Endothelial cell of umbilical vein (primary cell): ENCODE results near the gene PTPN5. TPM values are rescaled to one million over a fixed set of nuclear protein-coding genes. Genes with fewer than 3 reads are reported as not detected.

Experiments used
- BruUV-seq: library from RNA; stranded (reverse); fragments of 400-500 nt; replicated peaks from 2 replicates; lab custom pipeline; 2021; lab: Mats Ljungman, UMichigan
- CTCF ChIA-PET: fragments of 300-600, 350-600 bp; sonication (Branson Sonifier 250); formaldehyde crosslinking; loops from one replicate; lab custom pipeline; 2021; ENCODE audit warnings: antibody characterized with exemption, inconsistent platforms; lab: Charles Lee
- POLR2A ChIA-PET: fragments of 300-600, 350-600 bp; sonication (Branson Sonifier 250); formaldehyde crosslinking; loops from one replicate; lab custom pipeline; 2021; ENCODE audit warnings: antibody characterized with exemption, inconsistent platforms; lab: Charles Lee
- DNase-seq: peaks from one replicate; pipeline ENCODE4 v3.0.0-alpha.2; 2011; ENCODE audit warnings: low read depth, low spot score
- FAIRE-seq: peaks from 2 replicates; lab custom pipeline; 2011; peaks lifted over from hg19 to GRCh38; lab: Jason Lieb, UNC
- H2AFZ ChIP-seq: 2 replicates; pipeline ENCODE4 v1.6.0; 2012; ENCODE audit warnings: low read depth, low read length, control low read depth, inconsistent platforms
- H3K27ac ChIP-seq: 2 replicates; pipeline ENCODE4 v1.5.1; 2011; ENCODE audit warnings: low read depth, mild to moderate bottlenecking, control low read depth, low read length, moderate library complexity; ENCODE audit not compliant: insufficient read depth
- H3K27me3 ChIP-seq, 2 experiments: 2 replicates each; pipeline versions ENCODE4 v1.6.0 to v1.6.1; 2011; ENCODE audit warnings: low read length in 2 of 2, mixed read lengths in 1 of 2; ENCODE audit not compliant: control insufficient read depth in 2 of 2, insufficient read depth in 2 of 2
- H3K36me3 ChIP-seq, 2 experiments: 2 replicates in 1 of 2; 3 replicates in 1 of 2; pipeline ENCODE4 v1.5.1; 2011; ENCODE audit warnings: low read length in 2 of 2, mild to moderate bottlenecking in 1 of 2, moderate library complexity in 1 of 2; ENCODE audit not compliant: control insufficient read depth in 2 of 2, insufficient read depth in 2 of 2; ENCODE audit errors: extremely low read depth in 1 of 2
- H3K4me1 ChIP-seq: 3 replicates; pipeline ENCODE4 v1.5.1; 2011; ENCODE audit warnings: mild to moderate bottlenecking, low read length; ENCODE audit not compliant: control insufficient read depth, insufficient read depth; ENCODE audit errors: extremely low read depth
- H3K4me2 ChIP-seq: 2 replicates; pipeline ENCODE4 v1.6.1; 2011; ENCODE audit warnings: low read length, control low read depth, mixed read lengths; ENCODE audit not compliant: insufficient read depth
- H3K4me3 ChIP-seq, 3 experiments: fragments of 200-600 bp in 1 of 3; sonication (generic), shearing (Covaris generic) in 1 of 3; replicated peaks in 1 of 3; 2 replicates each; pipeline ENCODE4 v1.5.1; 2011 to 2016; ENCODE audit warnings: control low read depth in 3 of 3, low read length in 3 of 3, mild to moderate bottlenecking in 2 of 3, inconsistent platforms in 1 of 3, low read depth in 1 of 3, moderate library complexity in 1 of 3; ENCODE audit not compliant: insufficient read depth in 1 of 3
- H3K79me2 ChIP-seq: 2 replicates; pipeline ENCODE4 v1.6.0; 2012; ENCODE audit warnings: low read length, inconsistent platforms; ENCODE audit not compliant: control insufficient read depth, insufficient read depth
- H3K9ac ChIP-seq: replicated peaks from 2 replicates; pipeline ENCODE3; 2011; ENCODE audit warnings: low read length, control low read depth; ENCODE audit not compliant: insufficient read depth; ENCODE audit errors: extremely low read depth
- H3K9me1 ChIP-seq: replicated peaks from 3 replicates; pipeline ENCODE4 v1.6.0; 2011; ENCODE audit warnings: mild to moderate bottlenecking, low read length; ENCODE audit not compliant: control insufficient read depth, insufficient read depth; ENCODE audit errors: extremely low read depth
- H3K9me3 ChIP-seq: replicated peaks from 2 replicates; pipeline ENCODE4 v1.5.1; 2012; ENCODE audit warnings: low read length, inconsistent platforms; ENCODE audit not compliant: control insufficient read depth, insufficient read depth
- H4K20me1 ChIP-seq: replicated peaks from 2 replicates; pipeline ENCODE3; 2011; ENCODE audit warnings: mild to moderate bottlenecking, low read length; ENCODE audit not compliant: control insufficient read depth, insufficient read depth; ENCODE audit errors: extremely low read depth
- CTCF ChIP-seq, 2 donors: IDR thresholded peaks; 1 replicate in 1 of 2; 2 replicates in 1 of 2; pipeline ENCODE4 v1.5.1; 2011; ENCODE audit warnings: low read length in 2 of 2, mild to moderate bottlenecking in 2 of 2, moderate library complexity in 2 of 2, control low read depth in 1 of 2, inconsistent platforms in 1 of 2, low read depth in 1 of 2; ENCODE audit not compliant: insufficient read depth in 1 of 2; ENCODE audit errors: extremely low read depth in 1 of 2
- EZH2 ChIP-seq: IDR thresholded peaks from 2 replicates; pipeline ENCODE4 v1.6.1; 2012; ENCODE audit warnings: borderline replicate concordance, low read depth, mild to moderate bottlenecking, moderate library complexity, low read length, inconsistent platforms; ENCODE audit not compliant: severe bottlenecking
- FOS ChIP-seq: IDR thresholded peaks from 2 replicates; pipeline ENCODE4 v1.6.1; 2011; ENCODE audit warnings: mild to moderate bottlenecking, low read length, moderate library complexity, borderline replicate concordance; ENCODE audit not compliant: insufficient read depth
- MAX ChIP-seq: IDR thresholded peaks from 2 replicates; pipeline ENCODE4 v1.6.1; 2011; ENCODE audit not compliant: insufficient read depth, insufficient read length
- MYC ChIP-seq: IDR thresholded peaks from one replicate; pipeline ENCODE4 v1.6.1; 2011; ENCODE audit warnings: mild to moderate bottlenecking, low read depth, low read length
- POLR2A ChIP-seq: IDR thresholded peaks from 2 replicates; pipeline ENCODE4 v1.6.1; 2012; ENCODE audit warnings: low read depth, mild to moderate bottlenecking, control low read depth, low read length
- POLR2AphosphoS5 ChIP-seq: IDR thresholded peaks from 2 replicates; pipeline ENCODE4 v1.6.1; 2012; ENCODE audit warnings: low read depth, mild to moderate bottlenecking, control low read depth, low read length, moderate library complexity; ENCODE audit not compliant: insufficient read depth
- dilution Hi-C: fragments of 300-500 bp; cut with MboI; formaldehyde crosslinking; loops from one replicate; pipeline ENCODE4 v1.15.0; 2019; ENCODE audit warnings: low sequenced_read_pairs; ENCODE audit not compliant: extremely low pct_ligation_motif_present
- intact Hi-C: fragments of 100-400 bp; cut with micrococcal nuclease; formaldehyde crosslinking; loops from one replicate; pipeline ENCODE4 v1.10.0; 2022
- polyA plus RNA-seq, 4 experiments: library from polyadenylated mRNA; depleted of rRNA in 3 of 4; stranded (reverse) in 3 of 4; unstranded in 1 of 4; fragments of >200 nt; gene quantifications; 2 replicates each; pipeline versions ENCODE4 v1.2.1 to v1.2.3, GENCODE V29; 2011 to 2012; ENCODE audit warnings: missing spikeins in 1 of 4
- total RNA-seq: library from RNA; stranded (reverse); gene quantifications from 2 replicates; pipeline ENCODE4 v1.2.3, GENCODE V29; 2021

Gene PTPN5
- total and polyA plus RNA-seq, 2 donors (not counting 3 experiments of a cell fraction or from before 2014, with no cell fraction given) = not detected

- no peaks in the 10 kb centered on the region for H3K9me1 ChIP-seq
- no peaks in the 10 kb centered on the region for H4K20me1 ChIP-seq
- no peak for FAIRE-seq
- no peak overlapping the region for H3K4me3 ChIP-seq
- H3K4me2 ChIP-seq = no peak overlapping the region
- dilution Hi-C loops (no loop called here), intact Hi-C loops (loop anchor here (10.0 kb wide), 1 partner anchor 366 kb away; the partner anchor contains the start of gene LDHA)
- no peaks in the 10 kb centered on the region for H3K79me2 ChIP-seq
- TF ChIP-seq FOS (no peak), POLR2A (no peak)
- ChIA-PET CTCF (interaction anchor here (1.7 to 2.0 kb wide), 2 partner anchors 33 to 39 kb away, joined by 6 to 8 read pairs; no protein-coding TSS in a partner anchor), POLR2A (no interaction called here)
- no peak overlapping the region for H2AFZ ChIP-seq
- no peaks in the 10 kb centered on the region for H3K9me3 ChIP-seq
- no peak overlapping the region for H3K27ac ChIP-seq
- DNase-seq = no peak
- peaks cover 14% of the 10 kb centered on the region for H3K4me1 ChIP-seq
- no TSS peak for BruUV-seq
- peaks cover 0 to 11% of the 10 kb centered on the region in 2 experiments for H3K27me3 ChIP-seq
- no peak overlapping the region for H3K9ac ChIP-seq
- no peaks in the 10 kb centered on the region for H3K36me3 ChIP-seq
Measured at GRCh38 chr11:18761144-18761543, 30.5 kb downstream of the PTPN5 start.

GRCh38 chr11:18757811-18758210, 33.8 kb downstream of the PTPN5 start:
- no peak overlapping the region for H3K4me3 ChIP-seq
- H3K4me1 ChIP-seq = no peaks in the 10 kb centered on the region
- H3K27ac ChIP-seq = no peak overlapping the region
- no peak overlapping the region for H3K4me2 ChIP-seq
- TF ChIP-seq POLR2AphosphoS5 (no peak), FOS (no peak), MAX (no peak), POLR2A (no peak), MYC (no peak), EZH2 (no peak), CTCF (IDR thresholded peaks at IDR 0.05; ENCODE audit: extremely low read depth in 1 of 2, insufficient read depth in 1 of 2, low read depth in 1 of 2, low read length in 2 of 2) (no peak)
- no peaks in the 10 kb centered on the region for H3K9me3 ChIP-seq
- H4K20me1 ChIP-seq = no peaks in the 10 kb centered on the region
- no peaks in the 10 kb centered on the region for H3K36me3 ChIP-seq
- H3K9ac ChIP-seq = no peak overlapping the region
- H2AFZ ChIP-seq = no peak overlapping the region
- FAIRE-seq = no peak
- intact Hi-C loops (no loop called here), dilution Hi-C loops (no loop called here)
- ChIA-PET POLR2A (no interaction called here), CTCF (interaction anchor here (1.1 to 2.4 kb wide), 6 partner anchors 8 to 36 kb away, joined by 3 to 10 read pairs (median 8); no protein-coding TSS in a partner anchor)
- no peaks in the 10 kb centered on the region for H3K79me2 ChIP-seq
- DNase-seq = no peak
- BruUV-seq = no TSS peak
- H3K9me1 ChIP-seq = no peaks in the 10 kb centered on the region
- H3K27me3 ChIP-seq = peaks cover 0 to 11% of the 10 kb centered on the region in 2 experiments
